GM12892 (cell line): ENCODE results near the gene COL11A2.
A peak's percentile ranks its signal among the peaks of the same experiment; 100 is the strongest.

Experiments
- DNase-seq: peaks from one replicate; pipeline ENCODE4 v3.0.0; 2011; ENCODE audit not compliant: insufficient read length
- FAIRE-seq: peaks from 2 replicates; lab custom pipeline; 2011; peaks lifted over from hg19 to GRCh38; lab: Jason Lieb, UNC
- POLR2A ChIP-seq: IDR thresholded peaks from 2 replicates; pipeline ENCODE4 v1.6.1; 2011; ENCODE audit warnings: low read depth, low read length, control low read depth
- POLR2AphosphoS5 ChIP-seq: IDR thresholded peaks from 2 replicates; pipeline ENCODE4 v1.6.1; 2011; ENCODE audit warnings: low read depth, low read length, control low read depth
- TAF1 ChIP-seq: IDR thresholded peaks from 2 replicates; pipeline ENCODE4 v1.6.1; 2011; ENCODE audit warnings: low read depth, mild to moderate bottlenecking, control low read depth, low read length, borderline replicate concordance

Gene COL11A2

GRCh38 chr6:33175436-33176069 is 16.7 kb downstream of the COL11A2 start:
- DNase-seq (no peak), FAIRE-seq (no peak)
- TF ChIP-seq POLR2A (no peak), POLR2AphosphoS5 (no peak), TAF1 (no peak)

DNA sequence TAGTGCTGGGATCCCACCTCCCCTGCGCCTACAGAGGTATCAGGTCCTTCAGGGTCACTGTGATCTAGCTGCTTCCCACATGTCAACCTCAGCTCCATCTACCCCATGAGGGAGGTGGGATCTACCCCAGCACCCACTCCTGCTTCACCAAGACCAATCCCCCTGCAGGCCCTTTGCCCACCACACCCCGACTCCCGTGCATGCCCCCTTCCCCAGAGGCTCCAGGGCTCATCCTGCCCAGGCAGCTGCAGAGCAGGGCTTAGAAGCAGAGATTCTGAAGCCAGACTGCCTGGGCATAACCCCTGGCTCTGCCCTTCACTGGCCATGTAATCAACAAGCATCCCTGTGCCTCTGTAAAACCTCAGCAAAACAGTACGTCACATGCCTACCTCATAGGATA is 17.5 kb downstream of the COL11A2 start:
- DNase-seq (no peak), FAIRE-seq (no peak)
- TF ChIP-seq POLR2A, result no peak
- no peak for TF ChIP-seq TAF1
- no peak for TF ChIP-seq POLR2AphosphoS5

DNA sequence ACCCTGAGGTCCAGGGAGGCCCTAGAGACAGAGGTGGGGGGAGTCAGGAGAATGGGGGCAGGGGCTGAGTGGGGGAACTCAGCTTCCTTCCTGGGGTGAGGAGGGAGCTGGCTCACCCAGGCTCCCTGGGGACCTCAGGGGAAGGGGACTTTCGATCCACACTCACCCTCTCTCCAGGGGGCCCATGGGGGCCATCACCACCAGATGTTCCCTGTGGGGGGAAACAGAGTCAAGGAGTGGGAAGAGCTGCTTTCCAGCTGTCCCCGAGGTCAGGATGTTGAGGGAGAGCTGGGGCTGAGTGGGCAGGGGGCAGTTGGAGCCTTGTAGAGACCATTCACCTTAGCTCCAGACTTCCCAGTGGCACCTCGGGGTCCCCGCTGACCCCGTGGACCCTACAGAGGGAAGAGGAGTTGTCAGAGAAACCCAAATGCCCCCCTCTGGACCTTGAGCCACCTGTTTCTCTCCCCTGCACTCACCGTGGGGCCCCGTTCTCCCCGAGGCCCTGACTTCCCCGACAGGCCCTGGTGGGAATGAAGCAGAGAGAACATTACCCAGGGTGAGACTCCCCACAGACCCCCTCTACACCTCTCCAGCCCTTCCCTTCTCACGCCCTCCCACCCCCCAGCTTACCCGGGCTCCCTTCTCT is 18.6 kb downstream of the COL11A2 start:
- FAIRE-seq (no peak), DNase-seq (no peak)
- TF ChIP-seq TAF1 (no peak), POLR2A (no peak), POLR2AphosphoS5 (no peak)

GRCh38 chr6:33172688-33173534 is 19.4 kb downstream of the COL11A2 start:
- no peak for DNase-seq
- TF ChIP-seq POLR2A (no peak), POLR2AphosphoS5 (no peak), TAF1 (no peak)
- FAIRE-seq, result peak; percentile 70

- no peak for TF ChIP-seq TAF1
- no peak for TF ChIP-seq POLR2AphosphoS5
- no peak for TF ChIP-seq POLR2A
- no peak for DNase-seq
- FAIRE-seq, result no peak
Observed at GRCh38 chr6:33171880-33172687, 20.2 kb downstream of the COL11A2 start.

DNA sequence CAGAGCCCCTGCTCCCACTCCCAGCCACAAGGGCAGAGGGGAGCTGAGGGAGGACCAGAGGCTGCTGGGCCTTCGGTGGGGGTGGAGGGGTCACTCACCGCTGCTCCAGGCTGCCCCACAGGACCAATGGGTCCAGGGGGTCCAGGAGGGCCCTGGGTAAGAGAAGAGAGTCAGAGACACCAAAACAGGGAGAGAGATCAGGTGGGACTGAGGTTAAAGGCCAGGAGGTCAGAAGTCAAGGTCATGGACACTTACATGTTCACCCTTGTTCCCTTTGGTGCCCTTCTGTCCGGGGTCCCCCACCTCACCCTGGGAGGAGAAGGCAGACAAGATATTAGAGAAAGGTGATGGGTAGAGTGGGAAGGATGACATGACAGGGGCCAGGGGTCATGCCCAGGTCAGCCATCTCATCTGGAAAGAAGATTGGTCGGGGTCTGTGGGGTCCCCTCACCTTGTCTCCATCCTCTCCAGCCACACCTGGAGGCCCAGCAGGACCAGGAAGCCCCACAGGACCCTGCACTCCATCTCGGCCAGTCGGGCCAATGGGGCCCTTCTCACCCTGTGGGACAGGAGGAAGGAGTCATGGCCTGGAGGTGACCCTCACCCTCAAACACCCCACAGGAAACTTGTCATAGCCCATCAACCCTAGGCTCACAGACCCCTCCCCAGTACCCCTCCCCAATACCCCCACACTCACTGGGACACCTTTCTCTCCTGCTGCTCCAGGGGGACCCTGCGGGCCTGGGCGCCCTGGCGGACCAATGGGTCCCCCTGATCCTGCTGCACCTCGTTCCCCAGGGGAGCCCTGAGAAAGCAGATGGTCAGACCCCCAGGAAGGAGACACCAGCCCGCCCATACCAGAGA is 21.0 kb downstream of the COL11A2 start:
- FAIRE-seq, result no peak
- no peak for DNase-seq
- TF ChIP-seq POLR2AphosphoS5 (no peak), TAF1 (no peak), POLR2A (no peak)

DNA sequence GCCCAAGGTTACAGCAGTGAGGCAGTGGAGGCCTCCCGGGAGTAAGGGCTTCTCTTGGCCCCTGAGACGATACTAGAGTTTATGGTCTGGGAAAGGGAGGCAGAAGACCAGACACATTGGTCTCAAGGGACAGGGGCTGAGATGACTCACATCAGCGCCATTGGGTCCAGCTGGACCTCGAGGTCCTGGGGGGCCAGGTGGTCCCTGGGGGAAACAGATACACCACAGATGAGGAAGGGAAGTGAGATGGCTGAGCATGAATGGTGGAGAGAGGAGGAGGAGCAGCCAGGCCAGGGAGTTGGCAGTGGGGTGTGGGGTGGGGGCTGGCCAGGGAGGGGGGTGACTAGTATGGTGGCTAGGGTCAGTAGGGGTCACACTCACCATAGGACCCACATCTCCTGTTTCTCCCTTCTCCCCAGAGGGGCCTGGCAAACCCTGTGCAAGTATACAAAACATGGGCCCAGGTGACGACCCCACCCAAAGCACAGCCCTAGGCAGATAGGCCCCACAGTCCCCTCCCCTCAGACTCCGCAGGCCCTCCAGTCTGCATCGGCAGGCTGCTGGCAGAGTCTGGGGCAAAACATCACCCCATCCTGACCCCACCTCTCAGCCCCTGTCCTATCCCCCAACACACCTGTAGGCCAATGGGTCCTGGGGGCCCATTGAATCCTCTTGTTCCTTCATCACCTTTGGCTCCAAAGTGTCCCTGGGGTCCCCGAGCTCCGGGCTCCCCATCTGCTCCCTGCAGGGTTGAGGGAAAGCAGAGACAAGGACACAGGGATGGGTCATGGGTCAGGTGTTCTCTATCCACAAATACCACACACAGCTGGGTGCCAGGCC is 21.9 kb downstream of the COL11A2 start:
- FAIRE-seq (no peak), DNase-seq (peak; percentile 26)
- no peak for TF ChIP-seq POLR2A
- TF ChIP-seq TAF1, result no peak
- TF ChIP-seq POLR2AphosphoS5, result no peak

GRCh38 chr6:33169291-33170175 is 22.7 kb downstream of the COL11A2 start:
- DNase-seq (peak; percentile 11), FAIRE-seq (no peak)
- TF ChIP-seq TAF1 (no peak), POLR2AphosphoS5 (no peak), POLR2A (no peak)
